K562 (cell line): ENCODE data around the gene IRAK2. TPM values are rescaled to one million over a fixed set of nuclear protein-coding genes. Genes with fewer than 3 reads are reported as not detected.

Source experiments
- FOXJ3 ChIP-seq: sonication (generic); formaldehyde crosslinking; IDR thresholded peaks from 2 replicates; pipeline ENCODE4 v1.4.0; 2020; ENCODE audit warnings: mild to moderate bottlenecking, missing genetic modification reagents
- RAD21 ChIP-seq, 2 experiments: fragments of 250-450 bp in 1 of 2; fragments of 450-650 bp in 1 of 2; sonication (Bioruptor Pico) in 1 of 2; formaldehyde crosslinking in 1 of 2; IDR thresholded peaks in 1 of 2; conservative IDR thresholded peaks in 1 of 2; 2 replicates each; pipeline versions ENCODE4 v1.4.0 to v1.8.0; 2020 to 2022; ENCODE audit warnings: mild to moderate bottlenecking in 2 of 2, moderate library complexity in 1 of 2
- REST ChIP-seq, 2 experiments: fragments of 450-650 bp; formaldehyde crosslinking in 1 of 2; IDR thresholded peaks; 2 replicates each; pipeline versions ENCODE4 v1.4.0 to v1.6.1; 2014 to 2020; ENCODE audit warnings: mild to moderate bottlenecking in 2 of 2, borderline replicate concordance in 1 of 2, low read depth in 1 of 2
- THRB ChIP-seq: fragments of 450-650 bp; formaldehyde crosslinking; conservative IDR thresholded peaks from 2 replicates; pipeline ENCODE4 v1.4.0; 2022; ENCODE audit warnings: mild to moderate bottlenecking, missing genetic modification characterization
- TRIM24 ChIP-seq, 2 experiments: fragments of 450-650 bp; IDR thresholded peaks; 2 replicates each; pipeline ENCODE4 v1.6.1; 2016
- TSHZ1 ChIP-seq: fragments of 250-450 bp; sonication (Bioruptor Pico); IDR thresholded peaks from 2 replicates; pipeline ENCODE4 v1.4.0; 2020; ENCODE audit warnings: mild to moderate bottlenecking, moderate library complexity
- ZNF384 ChIP-seq: IDR thresholded peaks from 2 replicates; pipeline ENCODE4 v1.6.1; 2012; ENCODE audit warnings: low read depth, low read length, improper control_type of control experiment
- polyA plus RNA-seq, 8 experiments: library from polyadenylated mRNA; depleted of rRNA in 4 of 8; stranded (reverse) in 5 of 8; unstranded in 3 of 8; fragments of >200 nt; fragmentation: Nextera tagmentation in 2 of 8; fragmentation: Illumina TruSeq in 1 of 8; extraction: Ambion mirVana in 2 of 8; extraction: Trizol in 1 of 8; gene quantifications; 2 replicates each; pipeline versions ENCODE4 v1.2.1 to v1.2.3, GENCODE V29; 2011 to 2014; ENCODE audit warnings: inconsistent platforms in 1 of 8, missing spikeins in 1 of 8
- total RNA-seq, 7 experiments: library from RNA; depleted of rRNA in 6 of 7; stranded (reverse); fragments of >200 nt in 6 of 7; fragmentation: Illumina TruSeq in 2 of 7; extraction: Trizol in 2 of 7; gene quantifications; 2 replicates each; pipeline versions ENCODE4 v1.2.1 to v1.2.3, GENCODE V29; 2011 to 2021; ENCODE audit warnings: low replicate concordance in 1 of 7
- TF ChIP-seq, protein P1 (sequence below): fragments of 200-800 bp; sonication (Bioruptor generic); IDR thresholded peaks from 2 replicates; pipeline ENCODE4 v1.6.1; 2017; ENCODE audit warnings: missing genetic modification characterization, missing compliant biosample characterization
- TF ChIP-seq, protein P2 (sequence below): fragments of 250-450 bp; sonication (Bioruptor Pico); IDR thresholded peaks from 2 replicates; pipeline ENCODE4 v1.8.0; 2022; ENCODE audit warnings: inconsistent platforms, mild to moderate bottlenecking, moderate library complexity, borderline replicate concordance

Gene IRAK2
- total and polyA plus RNA-seq, 9 of the 15 experiments (the other 6 are each of a cell fraction or from before 2014, with no cell fraction given): 0.42 to 4.4 (median 2.7) TPM

DNA sequence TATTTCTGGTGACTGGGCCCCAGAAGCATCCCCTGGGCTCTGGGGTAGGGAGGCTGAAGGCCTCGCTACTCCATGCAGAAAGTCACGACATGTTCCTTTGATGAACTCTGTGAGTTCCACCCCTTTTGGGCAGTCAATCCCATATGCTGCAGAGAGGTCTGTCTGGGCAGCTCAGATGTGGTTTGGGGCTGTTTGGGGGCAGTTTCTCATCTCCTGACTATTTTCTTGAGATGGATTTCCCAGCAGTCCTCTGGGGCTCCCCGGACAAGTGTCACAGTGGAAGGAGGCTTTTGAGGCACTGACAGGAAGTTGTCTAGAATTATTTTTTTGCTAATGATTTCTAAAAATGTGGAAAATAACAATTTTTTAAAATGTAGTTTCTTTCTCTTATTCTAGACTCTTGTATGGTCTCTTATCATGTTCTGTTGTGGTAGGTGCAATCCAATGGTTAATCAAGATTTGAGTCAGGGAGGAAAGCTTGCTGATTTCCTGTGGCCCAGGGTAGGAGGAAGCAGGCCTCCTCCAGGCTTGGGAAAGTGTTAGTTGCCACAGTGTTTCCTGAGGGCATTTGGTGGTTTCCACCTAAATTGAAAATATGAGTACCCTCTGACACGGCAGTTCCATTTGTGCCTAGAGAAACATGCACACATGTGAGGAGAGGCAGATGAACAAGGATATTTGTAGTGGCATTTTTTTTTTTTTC lies 63.7 kb downstream of the IRAK2 start (continued):
- TF ChIP-seq TSHZ1 (CRISPR knock-in tag) (no peak), THRB (CRISPR knock-in tag) (no peak), ZNF384 (no peak), FOXJ3 (no peak), TRIM24 (IDR thresholded peaks at IDR 0.05) (no peak), REST (IDR thresholded peaks at IDR 0.05; ENCODE audit: borderline replicate concordance) (no peak), REST (CRISPR knock-in tag; IDR thresholded peaks at IDR 0.05; ENCODE audit: low read depth) (no peak), RAD21 (CRISPR knock-in tag; conservative IDR thresholded peaks at IDR 0.05 in 1 of 2, IDR thresholded peaks at IDR 0.05 in 1 of 2) (0 out of 4 replicates have a peak, but pooled peaks of 1 of the 2 experiments have one; percentile 6)
- TF ChIP-seq, protein P1, sequence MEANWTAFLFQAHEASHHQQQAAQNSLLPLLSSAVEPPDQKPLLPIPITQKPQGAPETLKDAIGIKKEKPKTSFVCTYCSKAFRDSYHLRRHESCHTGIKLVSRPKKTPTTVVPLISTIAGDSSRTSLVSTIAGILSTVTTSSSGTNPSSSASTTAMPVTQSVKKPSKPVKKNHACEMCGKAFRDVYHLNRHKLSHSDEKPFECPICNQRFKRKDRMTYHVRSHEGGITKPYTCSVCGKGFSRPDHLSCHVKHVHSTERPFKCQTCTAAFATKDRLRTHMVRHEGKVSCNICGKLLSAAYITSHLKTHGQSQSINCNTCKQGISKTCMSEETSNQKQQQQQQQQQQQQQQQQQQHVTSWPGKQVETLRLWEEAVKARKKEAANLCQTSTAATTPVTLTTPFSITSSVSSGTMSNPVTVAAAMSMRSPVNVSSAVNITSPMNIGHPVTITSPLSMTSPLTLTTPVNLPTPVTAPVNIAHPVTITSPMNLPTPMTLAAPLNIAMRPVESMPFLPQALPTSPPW (CRISPR knock-in tag): peak; percentile 22; the same call in 1 of the 2 replicates
- TF ChIP-seq, protein P2, sequence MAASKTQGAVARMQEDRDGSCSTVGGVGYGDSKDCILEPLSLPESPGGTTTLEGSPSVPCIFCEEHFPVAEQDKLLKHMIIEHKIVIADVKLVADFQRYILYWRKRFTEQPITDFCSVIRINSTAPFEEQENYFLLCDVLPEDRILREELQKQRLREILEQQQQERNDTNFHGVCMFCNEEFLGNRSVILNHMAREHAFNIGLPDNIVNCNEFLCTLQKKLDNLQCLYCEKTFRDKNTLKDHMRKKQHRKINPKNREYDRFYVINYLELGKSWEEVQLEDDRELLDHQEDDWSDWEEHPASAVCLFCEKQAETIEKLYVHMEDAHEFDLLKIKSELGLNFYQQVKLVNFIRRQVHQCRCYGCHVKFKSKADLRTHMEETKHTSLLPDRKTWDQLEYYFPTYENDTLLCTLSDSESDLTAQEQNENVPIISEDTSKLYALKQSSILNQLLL (CRISPR knock-in tag): no peak
